ENCODE measurements around the gene SPRYD3. TPM values are rescaled to one million over a fixed set of nuclear protein-coding genes. Genes with fewer than 3 reads are reported as not detected.
A peak's percentile ranks its signal among the peaks of the same experiment; 100 is the strongest.

Gene SPRYD3
- total RNA-seq, 1 donor, result 26.8 TPM

DNA sequence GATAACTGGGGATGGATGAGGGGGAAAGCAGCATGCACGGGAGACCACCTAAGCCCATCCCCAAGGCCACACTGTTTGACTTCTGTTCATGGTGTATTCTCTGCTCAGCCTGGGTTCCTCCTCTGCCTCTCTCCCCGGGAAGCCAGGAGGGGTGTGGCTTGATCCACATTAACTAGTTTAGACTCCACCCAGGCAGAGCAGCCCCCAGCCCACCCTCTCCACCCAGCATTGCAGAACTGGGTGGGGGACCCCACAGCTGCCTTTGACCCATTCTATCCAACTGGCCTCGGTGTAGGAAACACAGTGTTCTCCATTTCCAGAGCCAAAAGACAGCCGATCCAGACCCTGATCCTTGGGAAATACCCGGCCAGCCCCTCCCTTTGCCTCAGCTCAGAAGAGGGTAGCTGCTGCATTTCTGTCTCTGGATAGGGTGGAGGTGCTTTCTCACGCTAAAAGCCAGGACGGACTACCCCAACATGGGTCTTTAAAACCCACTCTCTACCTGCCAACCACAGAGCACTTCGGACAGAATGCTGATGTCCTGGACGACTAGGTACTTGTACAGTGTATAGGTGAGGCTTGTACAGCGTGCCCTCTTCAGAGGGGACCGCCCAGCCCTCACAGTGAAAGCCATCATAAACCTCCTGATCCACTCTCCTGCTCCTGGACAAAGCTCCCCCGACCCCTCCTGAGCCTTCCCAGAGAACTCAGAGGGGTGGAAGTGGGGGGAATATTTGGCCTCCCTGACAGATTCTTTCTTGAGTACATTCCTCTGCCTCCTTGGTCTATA lies 9.4 kb downstream of the SPRYD3 start:
- Histone ChIP-seq H3K4me1 (ENCODE audit: insufficient read depth, low read length) (peaks cover 57% of the 10 kb centered on the region), H3K36me3 (ENCODE audit: insufficient read depth, low read length) (peaks cover 61% of the 10 kb centered on the region), H4K20me1 (ENCODE audit: insufficient read depth, low read length) (peaks cover 3% of the 10 kb centered on the region)

GRCh38 chr12:53068811-53069585 lies 10.2 kb downstream of the SPRYD3 start:
- Histone ChIP-seq H3K27ac (ENCODE audit: low read depth, low read length) (peak overlapping the region; percentile 27), H2AFZ (ENCODE audit: low read length) (no peak overlapping the region), H3K4me2 (ENCODE audit: insufficient read depth, low read length) (no peak overlapping the region), H3K4me3 (ENCODE audit: insufficient read depth, low read length) (no peak overlapping the region), H4K20me1 (ENCODE audit: insufficient read depth, low read length) (peaks cover 4% of the 10 kb centered on the region), H3K27me3 (ENCODE audit: insufficient read depth, low read length) (no peaks in the 10 kb centered on the region), H3K4me1 (ENCODE audit: insufficient read depth, low read length) (peaks cover 65% of the 10 kb centered on the region), H3K9me3 (ENCODE audit: low read depth, low read length) (no peaks in the 10 kb centered on the region), H3K36me3 (ENCODE audit: insufficient read depth, low read length) (peaks cover 59% of the 10 kb centered on the region), H3K79me2 (ENCODE audit: insufficient read depth, low read length) (peaks cover 29% of the 10 kb centered on the region)
- no peak for TF ChIP-seq CTCF (IDR thresholded peaks at IDR 0.05; ENCODE audit: extremely low read depth, low read depth, low read length)
- peak; percentile 87 for DNase-seq (ENCODE audit: insufficient read length, low spot score, missing footprints)

More for the DNA sequence above, 9.4 kb downstream of the SPRYD3 start:
- Histone ChIP-seq H3K27ac (ENCODE audit: low read depth, low read length) (no peak overlapping the region), H2AFZ (ENCODE audit: low read length) (no peak overlapping the region), H3K9me3 (ENCODE audit: low read depth, low read length) (no peaks in the 10 kb centered on the region), H3K4me3 (ENCODE audit: insufficient read depth, low read length) (no peak overlapping the region), H3K79me2 (ENCODE audit: insufficient read depth, low read length) (peaks cover 35% of the 10 kb centered on the region), H3K4me2 (ENCODE audit: insufficient read depth, low read length) (no peak overlapping the region), H3K27me3 (ENCODE audit: insufficient read depth, low read length) (no peaks in the 10 kb centered on the region)
- TF ChIP-seq CTCF (IDR thresholded peaks at IDR 0.05; ENCODE audit: extremely low read depth, low read depth, low read length), result no peak
- DNase-seq (ENCODE audit: insufficient read length, low spot score, missing footprints), result peak; percentile 80

GRCh38 chr12:53067993-53068770 lies 11.0 kb downstream of the SPRYD3 start:
- H3K27ac ChIP-seq (ENCODE audit: low read depth, low read length), result peak overlapping the region; percentile 27
- no peaks in the 10 kb centered on the region for H3K9me3 ChIP-seq (ENCODE audit: low read depth, low read length)
- DNase-seq (ENCODE audit: insufficient read length, low spot score, missing footprints), result peak; percentile 87
- no peak overlapping the region for H3K4me2 ChIP-seq (ENCODE audit: insufficient read depth, low read length)
- no peaks in the 10 kb centered on the region for H3K27me3 ChIP-seq (ENCODE audit: insufficient read depth, low read length)
- H2AFZ ChIP-seq (ENCODE audit: low read length), result no peak overlapping the region
- H3K79me2 ChIP-seq (ENCODE audit: insufficient read depth, low read length), result peaks cover 26% of the 10 kb centered on the region
- H3K36me3 ChIP-seq (ENCODE audit: insufficient read depth, low read length), result peaks cover 59% of the 10 kb centered on the region
- H4K20me1 ChIP-seq (ENCODE audit: insufficient read depth, low read length), result peaks cover 10% of the 10 kb centered on the region
- H3K4me3 ChIP-seq (ENCODE audit: insufficient read depth, low read length), result no peak overlapping the region
- peaks cover 72% of the 10 kb centered on the region for H3K4me1 ChIP-seq (ENCODE audit: insufficient read depth, low read length)
- TF ChIP-seq CTCF (IDR thresholded peaks at IDR 0.05; ENCODE audit: extremely low read depth, low read depth, low read length), result no peak

All from osteoblast (primary cell).